Ovary (tissue), 3 donors: ENCODE measurements around the gene CCDC91.

ENCODE experiments used
- CTCF ChIP-seq, 3 donors: fragments of 450-650 bp in 2 of 3; fragments of 200-600 bp in 1 of 3; IDR thresholded peaks; one replicate each; pipeline versions ENCODE4 v1.5.1 to v1.8.0; 2016 to 2022; ENCODE audit warnings: antibody characterized with exemption in 3 of 3, mild to moderate bottlenecking in 1 of 3
- EP300 ChIP-seq: sonication (generic); formaldehyde crosslinking; IDR thresholded peaks from one replicate; pipeline ENCODE4 v1.6.1; 2017; ENCODE audit warnings: antibody characterized with exemption
- POLR2A ChIP-seq: fragments of 450-650 bp; IDR thresholded peaks from one replicate; pipeline ENCODE4 v1.6.1; 2017; ENCODE audit warnings: antibody characterized with exemption, mild to moderate bottlenecking, moderate library complexity
- donor health status: DM: no; HTN: no; CAD: no.

- TF ChIP-seq CTCF (IDR thresholded peaks at IDR 0.05) (no peak), EP300 (no peak), POLR2A (no peak)
These were observed 231.1 kb downstream of the CCDC91 start for GRCh38 chr12:28421374-28421773.
